HL-60 (cell line): Measurements from ENCODE around the gene BANF2.

ENCODE experiments used
- DNase-seq, 2 experiments: peaks; one replicate each; pipeline ENCODE4 v3.0.0-alpha.2; 2010 to 2020; ENCODE audit warnings: low read depth in 1 of 2, low spot score in 1 of 2
- H3K27ac ChIP-seq: fragments of 250-450 bp; sonication (Bioruptor Pico); replicated peaks from 2 replicates; pipeline ENCODE4 v1.5.1; 2020; ENCODE audit warnings: mild to moderate bottlenecking, moderate library complexity
- H3K27me3 ChIP-seq: fragments of 250-450 bp; sonication (Bioruptor Pico); 2 replicates; pipeline ENCODE4 v1.5.1; 2021; ENCODE audit warnings: mild to moderate bottlenecking, moderate library complexity; ENCODE audit not compliant: insufficient read depth, poor library complexity, severe bottlenecking
- H3K4me3 ChIP-seq: replicated peaks from 2 replicates; pipeline ENCODE4 v1.5.1; 2011; ENCODE audit warnings: mild to moderate bottlenecking, control low read depth, low read length; ENCODE audit not compliant: insufficient read depth
- GABPA ChIP-seq: IDR thresholded peaks from 2 replicates; pipeline ENCODE4 v1.6.1; 2012; ENCODE audit warnings: low read depth
- POLR2AphosphoS5 ChIP-seq: IDR thresholded peaks from 2 replicates; pipeline ENCODE4 v1.6.1; 2012; ENCODE audit warnings: low read depth
- SPI1 ChIP-seq: IDR thresholded peaks from 2 replicates; pipeline ENCODE4 v1.6.1; 2012; ENCODE audit warnings: low read depth, mild to moderate bottlenecking, borderline replicate concordance
- TF ChIP-seq, protein P1 (sequence below): IDR thresholded peaks from 2 replicates; pipeline ENCODE4 v1.6.1; 2012; ENCODE audit warnings: low read depth; ENCODE audit not compliant: insufficient replicate concordance
- TF ChIP-seq, protein P2 (sequence below): IDR thresholded peaks from one replicate; pipeline ENCODE4 v1.5.1; 2011; ENCODE audit warnings: low read length, control low read depth, inconsistent platforms; ENCODE audit not compliant: insufficient read depth

Gene BANF2

DNA sequence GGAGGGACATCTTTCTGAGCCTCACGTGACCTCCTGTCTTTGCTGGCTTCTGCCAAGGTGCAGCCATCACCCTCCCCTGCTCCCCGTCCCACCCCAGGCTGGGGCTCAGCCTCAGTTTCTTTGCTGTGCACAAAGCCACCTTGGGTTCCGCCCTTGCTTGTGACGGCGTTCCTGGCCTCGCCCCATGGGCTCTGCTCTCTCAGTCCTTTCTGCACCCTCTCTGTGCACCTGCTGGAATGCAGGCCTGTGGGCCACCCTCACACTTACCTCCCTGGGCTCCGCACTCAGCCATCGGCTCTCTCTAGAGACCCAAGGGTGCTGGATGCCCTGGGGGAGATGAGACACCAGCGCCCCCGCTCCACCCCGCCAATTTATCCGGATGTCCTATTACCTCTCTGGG lies 28.3 kb downstream of the BANF2 start:
- Histone ChIP-seq H3K4me3 (no peak overlapping the region), H3K27me3 (peaks cover 2% of the 10 kb centered on the region), H3K27ac (no peak overlapping the region)
- TF ChIP-seq, protein P1, sequence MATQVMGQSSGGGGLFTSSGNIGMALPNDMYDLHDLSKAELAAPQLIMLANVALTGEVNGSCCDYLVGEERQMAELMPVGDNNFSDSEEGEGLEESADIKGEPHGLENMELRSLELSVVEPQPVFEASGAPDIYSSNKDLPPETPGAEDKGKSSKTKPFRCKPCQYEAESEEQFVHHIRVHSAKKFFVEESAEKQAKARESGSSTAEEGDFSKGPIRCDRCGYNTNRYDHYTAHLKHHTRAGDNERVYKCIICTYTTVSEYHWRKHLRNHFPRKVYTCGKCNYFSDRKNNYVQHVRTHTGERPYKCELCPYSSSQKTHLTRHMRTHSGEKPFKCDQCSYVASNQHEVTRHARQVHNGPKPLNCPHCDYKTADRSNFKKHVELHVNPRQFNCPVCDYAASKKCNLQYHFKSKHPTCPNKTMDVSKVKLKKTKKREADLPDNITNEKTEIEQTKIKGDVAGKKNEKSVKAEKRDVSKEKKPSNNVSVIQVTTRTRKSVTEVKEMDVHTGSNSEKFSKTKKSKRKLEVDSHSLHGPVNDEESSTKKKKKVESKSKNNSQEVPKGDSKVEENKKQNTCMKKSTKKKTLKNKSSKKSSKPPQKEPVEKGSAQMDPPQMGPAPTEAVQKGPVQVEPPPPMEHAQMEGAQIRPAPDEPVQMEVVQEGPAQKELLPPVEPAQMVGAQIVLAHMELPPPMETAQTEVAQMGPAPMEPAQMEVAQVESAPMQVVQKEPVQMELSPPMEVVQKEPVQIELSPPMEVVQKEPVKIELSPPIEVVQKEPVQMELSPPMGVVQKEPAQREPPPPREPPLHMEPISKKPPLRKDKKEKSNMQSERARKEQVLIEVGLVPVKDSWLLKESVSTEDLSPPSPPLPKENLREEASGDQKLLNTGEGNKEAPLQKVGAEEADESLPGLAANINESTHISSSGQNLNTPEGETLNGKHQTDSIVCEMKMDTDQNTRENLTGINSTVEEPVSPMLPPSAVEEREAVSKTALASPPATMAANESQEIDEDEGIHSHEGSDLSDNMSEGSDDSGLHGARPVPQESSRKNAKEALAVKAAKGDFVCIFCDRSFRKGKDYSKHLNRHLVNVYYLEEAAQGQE: no peak
- TF ChIP-seq POLR2AphosphoS5: no peak
- no peak for TF ChIP-seq SPI1
- no peak for DNase-seq

DNA sequence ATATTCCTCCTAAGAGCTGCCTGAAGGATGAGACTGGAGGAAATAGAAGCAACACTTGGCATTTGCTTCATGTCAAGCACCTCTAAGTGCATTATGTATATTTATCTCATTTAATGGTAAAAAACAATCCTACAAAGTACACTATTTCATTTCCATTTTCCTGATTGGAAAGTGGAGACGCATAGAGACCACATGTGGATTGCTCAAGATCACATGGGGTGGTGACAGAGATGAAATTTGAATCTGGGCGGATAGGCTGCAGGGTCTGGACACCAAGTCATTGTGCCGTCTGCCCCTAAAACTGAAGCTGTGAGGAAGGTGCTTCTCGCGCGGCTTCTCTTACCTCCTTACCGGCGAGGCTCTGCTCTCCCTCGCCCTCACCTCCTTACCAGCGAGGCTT lies 30.3 kb downstream of the BANF2 start:
- no peak for DNase-seq
- H3K4me3 ChIP-seq: no peak overlapping the region
- TF ChIP-seq POLR2AphosphoS5 (no peak), SPI1 (no peak), GABPA (no peak)
- TF ChIP-seq, protein P1: no peak
- TF ChIP-seq, protein P2, sequence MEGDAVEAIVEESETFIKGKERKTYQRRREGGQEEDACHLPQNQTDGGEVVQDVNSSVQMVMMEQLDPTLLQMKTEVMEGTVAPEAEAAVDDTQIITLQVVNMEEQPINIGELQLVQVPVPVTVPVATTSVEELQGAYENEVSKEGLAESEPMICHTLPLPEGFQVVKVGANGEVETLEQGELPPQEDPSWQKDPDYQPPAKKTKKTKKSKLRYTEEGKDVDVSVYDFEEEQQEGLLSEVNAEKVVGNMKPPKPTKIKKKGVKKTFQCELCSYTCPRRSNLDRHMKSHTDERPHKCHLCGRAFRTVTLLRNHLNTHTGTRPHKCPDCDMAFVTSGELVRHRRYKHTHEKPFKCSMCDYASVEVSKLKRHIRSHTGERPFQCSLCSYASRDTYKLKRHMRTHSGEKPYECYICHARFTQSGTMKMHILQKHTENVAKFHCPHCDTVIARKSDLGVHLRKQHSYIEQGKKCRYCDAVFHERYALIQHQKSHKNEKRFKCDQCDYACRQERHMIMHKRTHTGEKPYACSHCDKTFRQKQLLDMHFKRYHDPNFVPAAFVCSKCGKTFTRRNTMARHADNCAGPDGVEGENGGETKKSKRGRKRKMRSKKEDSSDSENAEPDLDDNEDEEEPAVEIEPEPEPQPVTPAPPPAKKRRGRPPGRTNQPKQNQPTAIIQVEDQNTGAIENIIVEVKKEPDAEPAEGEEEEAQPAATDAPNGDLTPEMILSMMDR: no peak
- H3K27me3 ChIP-seq: no peaks in the 10 kb centered on the region
- no peak overlapping the region for H3K27ac ChIP-seq

DNA sequence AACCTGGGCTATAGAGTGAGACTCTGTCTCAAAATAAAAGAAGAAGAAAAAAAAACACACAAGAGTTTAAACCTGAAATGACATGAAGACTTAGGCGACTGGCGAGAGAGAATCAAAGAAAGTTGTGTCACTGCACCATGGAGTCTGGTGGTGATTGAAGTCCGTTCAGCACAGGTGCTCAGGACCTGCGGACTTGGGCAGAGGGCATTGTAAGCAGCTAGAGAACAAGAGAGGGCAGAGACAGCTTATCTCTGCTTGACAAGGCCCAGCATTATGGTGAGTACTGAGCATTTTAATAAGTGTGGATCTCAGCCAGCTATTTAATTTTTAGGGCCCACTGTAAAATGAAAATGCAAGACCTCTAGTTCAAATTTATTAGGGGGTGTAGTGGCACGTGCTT lies 31.5 kb downstream of the BANF2 start:
- no peaks in the 10 kb centered on the region for H3K27me3 ChIP-seq
- no peak for DNase-seq
- H3K4me3 ChIP-seq: no peak overlapping the region
- H3K27ac ChIP-seq: no peak overlapping the region
- TF ChIP-seq GABPA (no peak), SPI1 (no peak), POLR2AphosphoS5 (no peak)
- TF ChIP-seq, protein P1: no peak

DNA sequence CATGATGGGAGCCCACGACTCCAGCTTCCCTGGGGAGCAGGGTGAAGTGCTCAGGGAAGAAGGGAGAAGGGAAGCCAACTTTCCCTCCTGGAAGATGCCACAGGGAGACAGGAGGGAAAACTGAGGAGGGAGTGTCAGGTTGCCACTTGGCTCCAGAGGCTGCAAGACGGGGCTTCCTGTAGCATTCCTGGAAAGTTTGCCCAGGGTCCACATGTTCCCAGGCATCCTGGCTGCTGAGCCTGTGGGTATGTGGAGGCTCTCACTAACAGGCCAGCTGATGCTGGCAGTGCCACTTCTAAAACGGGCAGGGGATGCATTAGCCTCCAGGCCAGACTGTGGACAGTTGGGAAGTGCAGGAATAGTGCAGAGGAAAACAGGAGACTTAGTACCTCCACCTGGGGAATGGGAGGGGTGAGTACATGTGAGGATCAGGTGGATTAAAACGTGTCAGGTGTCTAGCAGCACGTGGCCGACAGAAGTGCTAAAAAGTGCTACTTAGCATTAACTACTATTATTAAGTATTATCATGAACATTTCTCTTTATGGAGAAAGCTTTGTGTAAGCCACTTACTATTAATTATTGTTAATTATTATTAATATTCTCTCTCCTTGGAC lies 33.2 kb downstream of the BANF2 start:
- no peak for DNase-seq
- Histone ChIP-seq H3K27ac (no peak overlapping the region), H3K27me3 (no peaks in the 10 kb centered on the region), H3K4me3 (no peak overlapping the region)
- TF ChIP-seq, protein P1: no peak
- TF ChIP-seq POLR2AphosphoS5: no peak
- TF ChIP-seq, protein P2: no peak
